ENCODE data around the gene HMOX2.

The HMOX2 gene

DNA sequence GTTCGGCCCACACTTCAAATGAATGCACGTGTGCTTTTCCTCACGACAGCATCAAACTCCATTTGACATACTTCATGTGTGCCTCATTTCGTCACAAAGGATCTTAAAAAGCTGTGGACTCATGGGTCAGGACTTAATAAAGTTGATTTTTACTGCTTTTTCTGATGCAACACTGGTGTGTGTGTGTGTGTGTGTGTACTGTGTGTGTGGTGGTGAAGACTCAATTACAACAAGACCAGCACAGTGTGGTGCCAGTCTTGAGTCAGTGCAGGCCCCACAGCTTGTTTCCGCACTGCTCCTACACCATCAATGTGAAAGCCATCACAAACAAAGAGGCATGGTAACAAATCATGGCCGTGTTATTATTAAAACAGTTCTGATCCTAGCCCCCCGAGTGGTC is 44.7 kb downstream of the HMOX2 start:
- TF ChIP-seq, protein P1, sequence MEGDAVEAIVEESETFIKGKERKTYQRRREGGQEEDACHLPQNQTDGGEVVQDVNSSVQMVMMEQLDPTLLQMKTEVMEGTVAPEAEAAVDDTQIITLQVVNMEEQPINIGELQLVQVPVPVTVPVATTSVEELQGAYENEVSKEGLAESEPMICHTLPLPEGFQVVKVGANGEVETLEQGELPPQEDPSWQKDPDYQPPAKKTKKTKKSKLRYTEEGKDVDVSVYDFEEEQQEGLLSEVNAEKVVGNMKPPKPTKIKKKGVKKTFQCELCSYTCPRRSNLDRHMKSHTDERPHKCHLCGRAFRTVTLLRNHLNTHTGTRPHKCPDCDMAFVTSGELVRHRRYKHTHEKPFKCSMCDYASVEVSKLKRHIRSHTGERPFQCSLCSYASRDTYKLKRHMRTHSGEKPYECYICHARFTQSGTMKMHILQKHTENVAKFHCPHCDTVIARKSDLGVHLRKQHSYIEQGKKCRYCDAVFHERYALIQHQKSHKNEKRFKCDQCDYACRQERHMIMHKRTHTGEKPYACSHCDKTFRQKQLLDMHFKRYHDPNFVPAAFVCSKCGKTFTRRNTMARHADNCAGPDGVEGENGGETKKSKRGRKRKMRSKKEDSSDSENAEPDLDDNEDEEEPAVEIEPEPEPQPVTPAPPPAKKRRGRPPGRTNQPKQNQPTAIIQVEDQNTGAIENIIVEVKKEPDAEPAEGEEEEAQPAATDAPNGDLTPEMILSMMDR (IDR thresholded peaks at IDR 0.05; ENCODE audit: low read depth, low read length): no peak
- no peak overlapping the region for H3K4me3 ChIP-seq (ENCODE audit: low read depth, low read length)
- no peaks in the 10 kb centered on the region for H3K9me3 ChIP-seq
- H3K4me1 ChIP-seq: peaks cover 12% of the 10 kb centered on the region
- no peak for DNase-seq
- no peaks in the 10 kb centered on the region for H3K27me3 ChIP-seq
- H3K36me3 ChIP-seq: no peaks in the 10 kb centered on the region

DNA sequence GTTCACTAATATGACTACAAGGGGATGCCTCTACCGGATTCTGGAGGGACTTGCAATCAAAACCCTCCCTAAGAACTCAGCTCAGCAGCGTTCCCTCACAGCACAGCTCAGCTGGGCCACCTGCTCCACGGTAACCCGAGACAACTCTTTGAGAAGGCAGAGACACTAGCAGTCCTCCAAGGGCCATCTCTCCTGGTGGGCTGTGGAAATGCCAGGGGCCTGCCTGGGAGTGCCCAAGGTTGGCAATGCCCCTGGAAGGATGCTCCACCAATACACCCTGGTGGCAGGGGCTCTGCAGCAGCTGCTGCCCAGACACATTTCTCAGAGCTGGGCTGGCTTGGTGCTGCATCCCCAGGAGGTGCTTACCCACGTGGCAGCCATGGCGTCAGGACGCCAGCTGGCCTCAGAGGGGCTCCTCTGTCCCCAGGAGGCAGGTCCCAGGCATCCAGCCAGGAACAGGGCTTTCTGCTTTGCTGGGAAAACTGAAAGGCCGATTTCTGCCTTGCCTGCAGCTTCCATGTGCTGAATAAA is 45.9 kb downstream of the HMOX2 start:
- no peaks in the 10 kb centered on the region for H3K27me3 ChIP-seq
- TF ChIP-seq, protein P1 (IDR thresholded peaks at IDR 0.05; ENCODE audit: low read depth, low read length): no peak
- peak; percentile 79 for DNase-seq
- peaks cover 12% of the 10 kb centered on the region for H3K4me1 ChIP-seq
- H3K9me3 ChIP-seq: no peaks in the 10 kb centered on the region
- no peak overlapping the region for H3K4me3 ChIP-seq (ENCODE audit: low read depth, low read length)
- H3K36me3 ChIP-seq: no peaks in the 10 kb centered on the region

DNA sequence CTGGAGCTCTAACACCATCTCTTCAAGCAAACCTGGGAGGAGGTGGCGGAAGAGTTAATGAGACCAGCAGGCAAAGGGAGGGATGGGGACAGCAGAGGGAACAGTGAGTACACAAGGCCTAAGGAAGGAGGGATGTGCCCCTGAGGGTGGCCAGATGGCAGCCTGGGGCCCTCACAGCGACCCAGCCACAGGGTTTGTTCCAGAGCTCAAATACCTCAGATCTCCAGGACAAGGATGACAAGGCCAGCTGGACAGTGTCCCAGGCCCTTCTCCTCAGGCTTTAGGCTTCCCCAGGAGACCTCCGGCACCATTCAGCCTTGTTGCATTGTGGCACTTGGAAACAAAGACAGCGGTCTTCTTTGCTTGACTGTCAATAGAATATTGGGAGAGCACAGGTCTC is 47.5 kb downstream of the HMOX2 start:
- Histone ChIP-seq H3K27me3 (no peaks in the 10 kb centered on the region), H3K4me3 (ENCODE audit: low read depth, low read length) (no peak overlapping the region), H3K9me3 (no peaks in the 10 kb centered on the region), H3K4me1 (peaks cover 12% of the 10 kb centered on the region), H3K36me3 (no peaks in the 10 kb centered on the region)
- TF ChIP-seq, protein P1 (IDR thresholded peaks at IDR 0.05; ENCODE audit: low read depth, low read length): no peak
- DNase-seq: no peak

DNA sequence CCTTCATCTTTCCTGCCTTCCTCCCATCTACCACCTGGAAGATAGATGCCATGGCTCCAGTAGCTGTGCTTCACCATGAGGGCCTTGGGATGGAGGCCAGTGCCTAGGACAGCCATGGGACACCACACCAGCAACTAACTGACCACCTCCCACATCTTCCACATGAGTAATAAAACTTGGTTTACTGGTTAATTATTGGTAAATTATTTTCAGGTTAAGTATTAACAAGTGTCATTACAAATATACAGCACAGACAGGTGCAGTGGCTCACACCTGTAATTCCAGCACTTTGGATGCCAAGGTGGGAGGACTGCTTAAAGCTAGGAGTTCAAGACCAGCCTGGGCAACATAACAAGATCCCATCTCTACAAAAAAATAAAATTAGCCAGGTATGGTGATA is 48.4 kb downstream of the HMOX2 start:
- no peaks in the 10 kb centered on the region for H3K27me3 ChIP-seq

DNA sequence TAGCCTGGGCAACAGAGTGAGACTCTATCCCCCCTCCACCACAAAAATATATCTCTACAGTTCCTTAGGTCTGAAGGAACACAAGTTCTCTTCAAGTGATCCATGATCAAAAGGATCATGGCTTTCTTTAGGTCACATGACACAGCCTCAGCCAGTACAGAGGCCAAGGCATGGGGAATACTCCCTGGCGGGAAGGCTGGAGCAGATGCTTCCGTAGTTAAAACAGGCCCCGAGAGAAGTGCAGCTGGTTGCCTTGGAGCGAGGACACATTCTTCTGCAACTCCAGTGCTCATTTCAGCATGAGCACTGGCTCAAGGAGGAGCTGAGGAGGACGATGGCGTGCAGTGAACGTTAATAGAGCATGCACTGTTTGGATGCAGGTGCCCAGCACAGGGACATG is 48.9 kb downstream of the HMOX2 start:
- H3K4me1 ChIP-seq: peaks cover 12% of the 10 kb centered on the region
- no peaks in the 10 kb centered on the region for H3K9me3 ChIP-seq
- TF ChIP-seq, protein P1 (IDR thresholded peaks at IDR 0.05; ENCODE audit: low read depth, low read length): no peak
- no peak overlapping the region for H3K4me3 ChIP-seq (ENCODE audit: low read depth, low read length)
- H3K36me3 ChIP-seq: no peaks in the 10 kb centered on the region
- DNase-seq: no peak
- H3K27me3 ChIP-seq: no peaks in the 10 kb centered on the region

More for the DNA sequence above, 48.4 kb downstream of the HMOX2 start:
- TF ChIP-seq, protein P1 (IDR thresholded peaks at IDR 0.05; ENCODE audit: low read depth, low read length): no peak
- peaks cover 12% of the 10 kb centered on the region for H3K4me1 ChIP-seq
- H3K36me3 ChIP-seq: no peaks in the 10 kb centered on the region
- no peaks in the 10 kb centered on the region for H3K9me3 ChIP-seq
- DNase-seq: no peak
- no peak overlapping the region for H3K4me3 ChIP-seq (ENCODE audit: low read depth, low read length)

DNA sequence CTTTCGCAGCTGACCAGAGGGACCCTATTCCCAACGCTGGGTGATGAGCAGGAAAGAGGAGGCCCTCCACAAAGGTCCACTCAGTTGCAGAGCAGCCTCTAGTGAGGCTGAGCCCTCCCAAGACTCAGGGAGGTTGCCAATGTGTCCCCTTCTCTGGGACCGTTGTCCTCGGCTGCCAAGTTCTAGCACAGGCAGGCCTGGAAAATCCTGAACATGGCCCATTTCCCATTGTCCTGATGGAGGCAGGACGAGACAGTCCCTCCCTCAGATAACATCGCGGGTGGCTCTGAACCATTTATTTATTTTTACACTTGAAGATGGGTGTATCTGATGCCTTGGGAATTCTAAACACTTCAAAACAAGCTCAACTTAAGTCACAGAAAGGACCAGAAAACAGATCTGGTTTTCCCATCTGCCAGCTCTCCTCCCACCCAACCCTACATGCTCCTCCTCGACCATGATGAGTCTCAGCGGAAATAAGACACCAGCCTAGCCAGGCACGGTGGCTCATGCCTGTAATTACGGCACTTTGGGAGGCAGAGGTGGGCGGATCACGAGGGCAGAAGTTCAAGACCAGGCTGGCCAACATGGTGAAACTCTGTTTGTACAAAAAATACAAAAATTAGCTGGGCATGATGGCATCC is 49.6 kb downstream of the HMOX2 start:
- H3K36me3 ChIP-seq: no peaks in the 10 kb centered on the region
- DNase-seq: no peak
- H3K4me1 ChIP-seq: peaks cover 12% of the 10 kb centered on the region
- H3K9me3 ChIP-seq: no peaks in the 10 kb centered on the region
- TF ChIP-seq, protein P1 (IDR thresholded peaks at IDR 0.05; ENCODE audit: low read depth, low read length): no peak
- H3K4me3 ChIP-seq (ENCODE audit: low read depth, low read length): no peak overlapping the region
- no peaks in the 10 kb centered on the region for H3K27me3 ChIP-seq

Data from BE2C (cell line).